Heart right ventricle (tissue), 16 donors: ENCODE measurements around the gene KNSTRN. TPM values are rescaled to one million over a fixed set of nuclear protein-coding genes. Genes with fewer than 3 reads are reported as not detected.

Experiments used
- ATAC-seq, 8 donors: fragments of 200-7000 bp; cut with Tn5 transposase; one replicate each; pipeline ENCODE4 v1.9.1; 2020; ENCODE audit warnings: mild to moderate bottlenecking in 8 of 8, moderate library complexity in 8 of 8, moderate number of reproducible peaks in 1 of 8
- DNase-seq, 2 donors: peaks; one replicate each; pipeline ENCODE4 v3.0.0-alpha.2; 2020
- H3K27ac ChIP-seq, 10 donors: fragments of 200-600 bp; sonication (generic) in 2 of 10; one replicate each; pipeline versions ENCODE4 v1.5.0 to v1.8.0; 2020 to 2022; ENCODE audit warnings: mild to moderate bottlenecking in 3 of 10
- H3K27me3 ChIP-seq, 7 donors: fragments of 200-600 bp; one replicate each; pipeline ENCODE4 v1.8.0; 2021 to 2022; ENCODE audit warnings: mild to moderate bottlenecking in 2 of 7
- H3K36me3 ChIP-seq, 9 donors: fragments of 200-600 bp; sonication (generic) in 1 of 9; one replicate each; pipeline versions ENCODE4 v1.5.0 to v1.8.0; 2020 to 2022; ENCODE audit warnings: mild to moderate bottlenecking in 2 of 9
- H3K4me1 ChIP-seq, 9 donors: fragments of 200-600 bp; sonication (generic) in 1 of 9; one replicate each; pipeline versions ENCODE4 v1.5.0 to v1.8.0; 2020 to 2022; ENCODE audit warnings: mild to moderate bottlenecking in 4 of 9
- H3K4me3 ChIP-seq, 10 donors: fragments of 200-600 bp; sonication (generic) in 2 of 10; one replicate each; pipeline versions ENCODE4 v1.5.0 to v1.8.0; 2020 to 2022; ENCODE audit warnings: mild to moderate bottlenecking in 7 of 10, moderate library complexity in 2 of 10
- H3K9me3 ChIP-seq, 11 donors: fragments of 200-600 bp in 10 of 11; sonication (generic) in 2 of 11; one replicate each; pipeline versions ENCODE4 v1.5.0 to v1.8.0; 2013 to 2022; ENCODE audit warnings: mild to moderate bottlenecking in 2 of 11, control low read depth in 1 of 11, moderate library complexity in 1 of 11
- WGBS, 2 donors: extraction: QIAGEN DNeasy Blood & Tissue Kit; methylation state at CpG; one replicate each; pipeline ENCODE4 v1.1.7; 2013; ENCODE audit warnings: inconsistent platforms in 1 of 2; 5-methylcytosine and 5-hydroxymethylcytosine counted together
- intact Hi-C, 10 donors: fragments of 100-400 bp; cut with DNase I; formaldehyde crosslinking; loops; one replicate each; pipeline versions ENCODE4 v1.11.1 to v1.14.2; 2022
- polyA plus RNA-seq, 2 donors: library from polyadenylated mRNA; stranded (reverse); fragments of 200-250 nt; gene quantifications; one replicate each; pipeline ENCODE4 v1.2.3, GENCODE V29; 2013
- total RNA-seq, 10 donors: library from RNA; stranded (reverse); fragmentation: NEBNext Ultra II Directional in 3 of 10; extraction: Animal tissue kit (Norgen Biotek cat#: 25700) in 3 of 10; gene quantifications; one replicate each; pipeline versions ENCODE4 v1.2.1 to v1.2.4, GENCODE V29; 2021 to 2023
- TF ChIP-seq, protein P1 (sequence below), 9 donors: fragments of 200-600 bp; sonication (generic) in 2 of 9; IDR thresholded peaks; one replicate each; pipeline versions ENCODE4 v1.5.0 to v1.8.0; 2021 to 2022; ENCODE audit warnings: antibody characterized with exemption in 9 of 9, mild to moderate bottlenecking in 5 of 9, moderate library complexity in 1 of 9
- donor health status: Arrhythmogenic right ventricular cardiomyopathy.
- donor health status: ischemic (EF 13 %, LVEDD 7.1; RV severe dilation, severe dysfunction).
- donor health status: healthy with polysubstance abuse.
- donor health status: DM: no; HTN: yes; CAD: no.
- donor health status: DM: no; HTN: no; CAD: no.
- donor health status: ischemic (EF 25% LVEDD 6.9; RV normal size, moderate dysfunction).
- donor health status: ischemic (EF 25% LVEDD 5.7; RV mildly dilated, moderate dysfunction).
- donor health status: healthy.
- donor health status: DM: yes; HTN: yes; CAD: no.
- donor health status: Ischemic cardiomyopathy.
- donor health status: ischemic (EF 35%, LVEDD 5.7; RV mildly dilated, moderate dysfunction).
- donor health status: nonischemic (EF 11% LVEDD 7.7; RV severe dilation, severe dysfunction).
- donor health status: DM: yes; HTN: yes; CAD: no.
- donor health status: PGD.
- donor health status: ischemic (EF 29% LVEDD 5.4; RV normal size, mild dysfunction).
- donor health status: nonischemic (EF 23%, LVEDD 6.1; RV moderate dilation, normal function).

KNSTRN gene
- total and polyA plus RNA-seq, 12 donors, result 5.3 to 16.0 (median 8.3) TPM

DNA sequence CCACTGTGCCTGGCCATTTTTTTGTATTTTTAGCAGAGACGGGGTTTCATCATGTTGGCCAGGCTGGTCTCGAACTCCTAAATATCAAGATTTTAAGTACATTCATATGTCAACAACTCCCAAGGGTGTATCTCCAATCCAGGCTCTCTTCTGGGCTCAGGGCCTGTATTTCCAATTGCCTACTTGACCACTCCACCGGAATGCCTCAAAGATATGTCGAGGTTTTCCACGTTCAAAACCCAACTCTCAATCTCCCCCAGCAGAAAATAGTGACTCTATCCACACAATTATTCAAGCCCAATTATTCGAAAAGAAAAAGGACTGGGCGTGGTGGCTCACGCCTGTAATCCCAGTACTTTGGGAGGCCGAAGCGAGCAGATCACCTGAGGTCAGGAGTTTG is 1.9 kb upstream of the KNSTRN start:
- no peaks in the 10 kb centered on the region for H3K9me3 ChIP-seq
- DNase-seq (no peak), ATAC-seq (no peak)
- peaks cover 0 to 37% (median 21%) of the 10 kb centered on the region in 9 donors for H3K4me1 ChIP-seq
- TF ChIP-seq, protein P1, sequence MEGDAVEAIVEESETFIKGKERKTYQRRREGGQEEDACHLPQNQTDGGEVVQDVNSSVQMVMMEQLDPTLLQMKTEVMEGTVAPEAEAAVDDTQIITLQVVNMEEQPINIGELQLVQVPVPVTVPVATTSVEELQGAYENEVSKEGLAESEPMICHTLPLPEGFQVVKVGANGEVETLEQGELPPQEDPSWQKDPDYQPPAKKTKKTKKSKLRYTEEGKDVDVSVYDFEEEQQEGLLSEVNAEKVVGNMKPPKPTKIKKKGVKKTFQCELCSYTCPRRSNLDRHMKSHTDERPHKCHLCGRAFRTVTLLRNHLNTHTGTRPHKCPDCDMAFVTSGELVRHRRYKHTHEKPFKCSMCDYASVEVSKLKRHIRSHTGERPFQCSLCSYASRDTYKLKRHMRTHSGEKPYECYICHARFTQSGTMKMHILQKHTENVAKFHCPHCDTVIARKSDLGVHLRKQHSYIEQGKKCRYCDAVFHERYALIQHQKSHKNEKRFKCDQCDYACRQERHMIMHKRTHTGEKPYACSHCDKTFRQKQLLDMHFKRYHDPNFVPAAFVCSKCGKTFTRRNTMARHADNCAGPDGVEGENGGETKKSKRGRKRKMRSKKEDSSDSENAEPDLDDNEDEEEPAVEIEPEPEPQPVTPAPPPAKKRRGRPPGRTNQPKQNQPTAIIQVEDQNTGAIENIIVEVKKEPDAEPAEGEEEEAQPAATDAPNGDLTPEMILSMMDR (IDR thresholded peaks at IDR 0.05), result no peak
- intact Hi-C loops, result no loop called here
- H3K27me3 ChIP-seq, result no peaks in the 10 kb centered on the region
- WGBS, 2 donors, result 95 to 97% methylated on average over 10 of the region's 10 CpGs
- H3K36me3 ChIP-seq, result no peaks in the 10 kb centered on the region
- H3K27ac ChIP-seq, result peak overlapping the region in 7 of 10 donors; percentile 42 to 78 (median 65)
- no peak overlapping the region for H3K4me3 ChIP-seq

DNA sequence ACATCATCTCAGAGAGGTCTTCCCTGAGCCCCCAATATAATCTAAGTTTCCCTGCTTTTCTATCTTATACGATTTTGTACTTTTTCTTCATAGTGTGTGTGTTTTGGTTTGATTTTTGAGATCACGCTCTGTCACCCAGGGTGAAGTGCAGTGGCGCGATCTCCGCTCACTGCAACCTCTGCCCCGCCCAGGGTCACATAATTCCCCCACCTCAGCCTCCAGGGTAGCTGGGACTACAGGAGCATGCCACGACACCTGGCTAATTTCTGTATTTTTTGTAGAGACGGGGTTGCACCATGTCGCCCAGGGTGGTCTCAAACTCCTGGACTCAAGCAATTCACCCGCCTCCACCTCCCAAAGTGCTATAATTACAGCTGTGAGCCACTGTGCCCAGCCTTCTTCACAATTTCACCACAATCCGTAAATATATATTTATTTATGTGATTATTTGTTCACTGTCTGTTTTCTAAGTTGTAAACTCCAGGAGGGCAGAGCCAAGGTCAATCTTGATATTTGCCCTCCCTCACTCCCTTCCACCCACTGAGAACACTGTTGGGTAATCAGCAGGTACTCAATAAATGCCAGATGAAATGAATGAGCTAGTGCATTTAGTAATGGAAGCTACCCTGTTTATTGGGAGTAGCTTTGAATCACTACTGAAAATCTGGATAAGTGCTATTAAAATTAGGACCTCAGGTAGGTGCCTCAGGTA is 547 bp upstream of the KNSTRN start:
- Histone ChIP-seq H3K4me3 (peak overlapping the region in 3 of 10 donors; percentile 80 to 95 (median 85)), H3K9me3 (no peaks in the 10 kb centered on the region), H3K36me3 (peaks cover 0 to 11% (median 0%) of the 10 kb centered on the region in 9 donors), H3K4me1 (peaks cover 0 to 37% (median 21%) of the 10 kb centered on the region in 9 donors), H3K27ac (peak overlapping the region in 6 of 10 donors; percentile 33 to 82 (median 54)), H3K27me3 (no peaks in the 10 kb centered on the region)
- TF ChIP-seq, protein P1 (IDR thresholded peaks at IDR 0.05), result no peak
- intact Hi-C loops, result loop anchor here in 2 of 10 donors (1.0 to 2.0 kb wide), 2 partner anchors 23 kb away; partner anchors contain the start of gene IVD (in 2 of the 2)
- 93 to 94% methylated on average over 11 of the region's 11 CpGs for WGBS, 2 donors
- no peak for DNase-seq
- no peak for ATAC-seq

DNA sequence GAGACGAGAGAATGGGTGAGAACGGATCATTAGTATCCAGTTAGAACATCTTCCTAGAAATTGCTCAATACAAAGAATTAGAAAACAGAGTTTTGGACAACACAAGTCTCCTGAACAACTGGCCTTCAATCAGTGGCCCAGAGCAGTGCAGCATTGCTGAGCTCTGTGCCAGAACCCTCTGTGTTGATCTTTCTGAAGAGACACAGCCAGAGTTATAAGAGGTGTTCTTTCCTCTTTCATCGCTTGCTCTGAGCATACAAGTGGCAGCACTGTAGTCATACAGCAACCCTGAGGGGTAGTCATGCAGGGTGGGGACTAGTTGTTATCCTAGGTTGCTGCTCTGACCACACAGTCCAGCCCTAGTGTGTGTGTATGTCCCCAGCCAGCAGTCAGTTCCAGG is 4.0 kb downstream of the KNSTRN start:
- Histone ChIP-seq H3K27ac (no peak overlapping the region), H3K4me3 (no peak overlapping the region), H3K9me3 (no peaks in the 10 kb centered on the region), H3K36me3 (peaks cover 0 to 47% (median 4%) of the 10 kb centered on the region in 9 donors), H3K4me1 (peaks cover 0 to 38% (median 12%) of the 10 kb centered on the region in 9 donors), H3K27me3 (no peaks in the 10 kb centered on the region)
- intact Hi-C loops, result no loop called here
- TF ChIP-seq, protein P1 (IDR thresholded peaks at IDR 0.05), result no peak
- ATAC-seq (no peak), DNase-seq (no peak)
- WGBS, 2 donors, result 95 to 96% methylated on average over 3 of the region's 3 CpGs

DNA sequence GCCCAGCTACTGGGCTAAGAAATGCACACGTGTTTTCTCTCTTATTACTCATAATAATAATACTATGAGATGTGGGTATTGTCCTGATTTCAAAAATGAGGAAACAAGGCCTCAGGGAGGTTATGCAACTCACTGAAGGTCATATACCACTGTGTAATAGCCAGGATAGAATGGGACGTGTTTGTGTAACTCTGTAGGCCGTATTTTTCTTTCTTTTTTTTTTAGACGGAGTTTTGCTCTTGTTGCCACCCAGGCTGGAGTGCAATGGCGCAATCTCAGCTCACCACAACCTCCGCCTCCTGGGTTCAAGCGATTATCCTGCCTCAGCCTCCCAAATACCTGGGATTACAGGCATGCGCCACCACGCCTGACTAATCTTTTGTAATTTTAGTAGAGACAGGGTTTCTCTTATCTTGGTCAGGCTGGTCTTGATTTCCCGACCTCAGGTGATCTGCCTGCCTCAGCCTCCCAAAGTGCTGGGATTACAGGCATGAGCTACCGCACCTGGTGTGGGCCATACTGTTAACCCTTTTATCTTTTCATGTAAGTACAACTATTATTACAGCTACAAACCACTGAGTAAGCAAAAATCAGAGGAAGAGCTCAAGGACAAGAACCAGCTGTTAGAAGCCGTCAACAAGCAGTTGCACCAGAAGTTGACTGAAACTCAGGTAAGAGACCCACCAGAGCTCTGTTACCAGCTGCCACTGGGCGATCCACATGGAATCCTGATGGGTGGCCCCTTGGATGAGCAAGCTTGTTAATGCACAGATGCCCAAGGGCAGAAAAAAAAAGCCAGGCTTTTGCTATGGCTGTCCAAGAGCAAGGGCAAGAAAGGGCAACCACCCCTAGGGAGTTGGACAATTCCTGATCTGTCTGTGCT is 6.7 kb downstream of the KNSTRN start:
- Histone ChIP-seq H3K36me3 (peaks cover 0 to 74% (median 19%) of the 10 kb centered on the region in 9 donors), H3K4me3 (no peak overlapping the region), H3K4me1 (peaks cover 0 to 23% (median 0%) of the 10 kb centered on the region in 9 donors), H3K9me3 (no peaks in the 10 kb centered on the region), H3K27me3 (no peaks in the 10 kb centered on the region), H3K27ac (peak overlapping the region in 1 of 10 donors; percentile 51)
- WGBS, 2 donors, result 92 to 94% methylated on average over 13 of the region's 13 CpGs
- ATAC-seq, result peak in 4 of 8 donors; percentile 13 to 78 (median 44)
- TF ChIP-seq, protein P1 (IDR thresholded peaks at IDR 0.05), result no peak
- intact Hi-C loops, result no loop called here
- no peak for DNase-seq
